Measurements from ENCODE around the gene IL34.

IL34 gene

DNA sequence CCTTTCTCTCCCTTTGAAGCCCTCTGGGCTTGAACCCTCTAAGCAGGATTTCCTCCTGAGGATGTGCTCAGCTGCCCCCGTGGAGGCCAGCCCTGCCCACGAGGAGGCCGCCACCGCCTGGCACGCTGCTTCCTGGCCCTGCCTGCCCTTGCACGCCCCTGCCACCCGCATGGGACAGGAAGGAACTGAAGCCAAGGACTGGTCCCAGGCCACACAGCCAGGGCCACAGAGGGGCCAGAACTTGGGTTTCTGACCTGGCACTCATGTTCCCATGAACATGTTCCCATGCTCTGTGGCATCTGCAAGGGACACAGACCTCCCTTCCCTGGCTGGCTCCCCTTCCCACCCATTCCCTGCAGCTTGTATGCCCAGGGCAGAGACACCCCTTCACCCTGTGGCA, 63.6 kb downstream of the IL34 start:
- H3K27me3 ChIP-seq (ENCODE audit: control insufficient read depth in 1 of 2, insufficient read depth in 1 of 2, low read length in 2 of 2): no peaks in the 10 kb centered on the region
- H3K4ac ChIP-seq (ENCODE audit: low read depth in 1 of 2, low read length in 2 of 2): peak overlapping the region in 1 of 2 experiments; percentile 26
- peaks cover 35% of the 10 kb centered on the region for H3K4me1 ChIP-seq (ENCODE audit: control insufficient read depth, insufficient read depth, low read depth, low read length)
- no peak overlapping the region for H2AFZ ChIP-seq (ENCODE audit: low read depth, low read length)
- no peak overlapping the region for H2BK5ac ChIP-seq (ENCODE audit: low read depth, low read length, poor library complexity, severe bottlenecking)
- H3K14ac ChIP-seq (ENCODE audit: low read length in 2 of 2): no peak overlapping the region
- WGBS: 96% methylated on average over 7 of the region's 7 CpGs
- no peak overlapping the region for H2BK120ac ChIP-seq (ENCODE audit: low read depth, low read length)
- peak overlapping the region; percentile 80 for H4K91ac ChIP-seq (ENCODE audit: low read length)
- peaks cover 11% of the 10 kb centered on the region for H3K79me1 ChIP-seq (replicated peaks; ENCODE audit: low read length, poor library complexity, severe bottlenecking)
- no peak overlapping the region for H3K4me2 ChIP-seq (ENCODE audit: low read length, poor library complexity, severe bottlenecking)
- H3K27ac ChIP-seq (ENCODE audit: low read length, poor library complexity, severe bottlenecking): no peak overlapping the region
- peaks cover 5 to 24% of the 10 kb centered on the region in 2 experiments for H3K36me3 ChIP-seq (ENCODE audit: control insufficient read depth in 1 of 2, insufficient read depth in 2 of 2, low read depth in 1 of 2, low read length in 2 of 2)
- no peak overlapping the region for H3K9ac ChIP-seq (ENCODE audit: low read length)
- peak overlapping the region; percentile 38 to 71 for H3K18ac ChIP-seq (ENCODE audit: low read depth in 1 of 2, low read length in 2 of 2)
- DNase-seq: no peak
- no peak overlapping the region for H3K4me3 ChIP-seq (ENCODE audit: insufficient read depth in 1 of 2, low read depth in 1 of 2, low read length in 2 of 2)
- no peak overlapping the region for H2AK5ac ChIP-seq (ENCODE audit: low read length, severe bottlenecking)
- H2BK15ac ChIP-seq (ENCODE audit: low read depth, poor library complexity, severe bottlenecking): no peak overlapping the region
- H4K8ac ChIP-seq (ENCODE audit: low read length): no peak overlapping the region
- no peaks in the 10 kb centered on the region for H3K9me3 ChIP-seq (ENCODE audit: control insufficient read depth, low read length)
- H2BK12ac ChIP-seq (ENCODE audit: low read length in 2 of 2): peak overlapping the region; percentile 86 to 91
- peak overlapping the region in 1 of 2 experiments; percentile 54 for H3K23ac ChIP-seq (ENCODE audit: low read length in 2 of 2)

All from mesenchymal stem cell (in vitro differentiated cells and primary cell).